ENCODE measurements around the gene BPIFB6.

DNA sequence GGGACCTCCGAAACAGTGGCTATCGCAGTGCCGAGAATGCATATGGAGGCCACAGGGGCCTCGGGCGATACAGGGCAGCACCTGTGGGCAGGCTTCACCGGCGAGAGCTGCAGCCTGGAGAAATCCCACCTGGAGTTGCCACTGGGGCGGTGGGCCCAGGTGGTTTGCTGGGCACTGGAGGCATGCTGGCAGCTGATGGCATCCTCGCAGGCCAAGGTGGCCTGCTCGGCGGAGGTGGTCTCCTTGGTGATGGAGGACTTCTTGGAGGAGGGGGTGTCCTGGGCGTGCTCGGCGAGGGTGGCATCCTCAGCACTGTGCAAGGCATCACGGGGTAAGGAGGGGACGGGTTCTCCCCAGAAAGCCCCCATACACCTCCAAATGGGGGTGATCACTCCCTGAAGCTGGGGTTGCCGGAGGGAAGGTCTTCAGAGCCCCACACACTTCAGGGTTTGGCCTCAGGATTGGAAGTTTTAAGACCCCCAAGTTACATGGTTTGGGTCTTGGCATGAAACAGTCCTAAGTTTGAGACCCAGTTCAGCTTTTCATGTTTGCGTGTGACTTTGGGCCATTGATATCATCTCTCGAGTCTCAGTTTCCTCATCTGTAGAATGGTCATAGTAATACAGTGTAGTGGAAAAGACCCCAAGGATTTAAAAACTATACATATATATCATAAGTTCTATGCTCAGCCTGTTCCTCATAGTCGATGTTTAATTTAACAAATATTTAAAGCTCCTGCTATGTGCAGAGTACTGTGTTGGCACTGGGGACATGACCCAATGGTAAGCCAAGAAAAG lies 52.3 kb downstream of the BPIFB6 start:
- TF ChIP-seq, protein P1, sequence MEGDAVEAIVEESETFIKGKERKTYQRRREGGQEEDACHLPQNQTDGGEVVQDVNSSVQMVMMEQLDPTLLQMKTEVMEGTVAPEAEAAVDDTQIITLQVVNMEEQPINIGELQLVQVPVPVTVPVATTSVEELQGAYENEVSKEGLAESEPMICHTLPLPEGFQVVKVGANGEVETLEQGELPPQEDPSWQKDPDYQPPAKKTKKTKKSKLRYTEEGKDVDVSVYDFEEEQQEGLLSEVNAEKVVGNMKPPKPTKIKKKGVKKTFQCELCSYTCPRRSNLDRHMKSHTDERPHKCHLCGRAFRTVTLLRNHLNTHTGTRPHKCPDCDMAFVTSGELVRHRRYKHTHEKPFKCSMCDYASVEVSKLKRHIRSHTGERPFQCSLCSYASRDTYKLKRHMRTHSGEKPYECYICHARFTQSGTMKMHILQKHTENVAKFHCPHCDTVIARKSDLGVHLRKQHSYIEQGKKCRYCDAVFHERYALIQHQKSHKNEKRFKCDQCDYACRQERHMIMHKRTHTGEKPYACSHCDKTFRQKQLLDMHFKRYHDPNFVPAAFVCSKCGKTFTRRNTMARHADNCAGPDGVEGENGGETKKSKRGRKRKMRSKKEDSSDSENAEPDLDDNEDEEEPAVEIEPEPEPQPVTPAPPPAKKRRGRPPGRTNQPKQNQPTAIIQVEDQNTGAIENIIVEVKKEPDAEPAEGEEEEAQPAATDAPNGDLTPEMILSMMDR (conservative IDR thresholded peaks at IDR 0.05; ENCODE audit: low read depth, low read length): no peak
- TF ChIP-seq EZH2 (IDR thresholded peaks at IDR 0.05; ENCODE audit: borderline replicate concordance, low read depth, low read length, poor library complexity, severe bottlenecking): no peak
